Astrocyte (in vitro differentiated cells and primary cell): ENCODE measurements around the gene SULT2B1. TPM values are rescaled to one million over a fixed set of nuclear protein-coding genes. Genes with fewer than 3 reads are reported as not detected.

Source experiments
- DNase-seq: peaks from one replicate; pipeline ENCODE4 v3.0.0-alpha.2; 2010; ENCODE audit warnings: low read depth
- FAIRE-seq: peaks from 2 replicates; lab custom pipeline; 2011; peaks lifted over from hg19 to GRCh38; lab: Jason Lieb, UNC
- H2AFZ ChIP-seq: 2 replicates; pipeline ENCODE4 v1.6.0; 2012; ENCODE audit warnings: low read depth, low read length, inconsistent platforms
- H3K27ac ChIP-seq: 2 replicates; pipeline ENCODE4 v1.5.1; 2011; ENCODE audit warnings: low read depth, low read length, inconsistent platforms
- H3K27me3 ChIP-seq: 2 replicates; pipeline ENCODE4 v1.6.0; 2011; ENCODE audit warnings: low read length, inconsistent platforms; ENCODE audit not compliant: insufficient read depth
- H3K36me3 ChIP-seq: 2 replicates; pipeline ENCODE4 v1.5.1; 2011; ENCODE audit warnings: low read length, inconsistent platforms; ENCODE audit not compliant: insufficient read depth
- H3K4me1 ChIP-seq: 2 replicates; pipeline ENCODE4 v1.5.1; 2011; ENCODE audit warnings: low read length, inconsistent platforms; ENCODE audit not compliant: insufficient read depth
- H3K4me2 ChIP-seq: 2 replicates; pipeline ENCODE4 v1.6.0; 2012; ENCODE audit warnings: low read length, inconsistent platforms
- H3K4me3 ChIP-seq: 2 replicates; pipeline ENCODE4 v1.5.1; 2011; ENCODE audit warnings: low read depth, mild to moderate bottlenecking, low read length, inconsistent platforms; ENCODE audit not compliant: insufficient read depth
- H3K79me2 ChIP-seq: 2 replicates; pipeline ENCODE4 v1.6.0; 2012; ENCODE audit warnings: mild to moderate bottlenecking, low read length, inconsistent platforms; ENCODE audit not compliant: insufficient read depth
- H3K9ac ChIP-seq: 2 replicates; pipeline ENCODE4 v1.6.0; 2012; ENCODE audit warnings: mild to moderate bottlenecking, low read length, inconsistent platforms
- H3K9me3 ChIP-seq: 2 replicates; pipeline ENCODE4 v1.5.1; 2012; ENCODE audit warnings: low read depth, mild to moderate bottlenecking, low read length, inconsistent platforms; ENCODE audit not compliant: insufficient read depth
- H4K20me1 ChIP-seq: 2 replicates; pipeline ENCODE4 v1.6.0; 2012; ENCODE audit warnings: low read length, inconsistent platforms; ENCODE audit not compliant: insufficient read depth
- H3K27ac Mint-ChIP-seq: one replicate; pipeline ENCODE4 v1.8.0; 2021; ENCODE audit warnings: mild to moderate bottlenecking, mixed read lengths; ENCODE audit not compliant: unreplicated experiment
- H3K27me3 Mint-ChIP-seq: one replicate; pipeline ENCODE4 v1.8.0; 2021; ENCODE audit warnings: low read depth, mixed read lengths; ENCODE audit not compliant: unreplicated experiment
- H3K36me3 Mint-ChIP-seq: one replicate; pipeline ENCODE4 v1.8.0; 2021; ENCODE audit warnings: low read depth, mixed read lengths; ENCODE audit not compliant: unreplicated experiment
- H3K4me1 Mint-ChIP-seq: one replicate; pipeline ENCODE4 v1.8.0; 2021; ENCODE audit warnings: low read depth, mixed read lengths; ENCODE audit not compliant: unreplicated experiment
- H3K4me3 Mint-ChIP-seq: one replicate; pipeline ENCODE4 v1.8.0; 2021; ENCODE audit warnings: mild to moderate bottlenecking, moderate library complexity, mixed read lengths; ENCODE audit not compliant: unreplicated experiment
- H3K9me3 Mint-ChIP-seq: one replicate; pipeline ENCODE4 v1.8.0; 2021; ENCODE audit warnings: mild to moderate bottlenecking, mixed read lengths; ENCODE audit not compliant: unreplicated experiment
- CTCF ChIP-seq: IDR thresholded peaks from 2 replicates; pipeline ENCODE4 v1.5.1; 2011; ENCODE audit warnings: low read depth, mild to moderate bottlenecking, inconsistent platforms, low read length, moderate library complexity; ENCODE audit not compliant: insufficient read depth
- EZH2 ChIP-seq: IDR thresholded peaks from 2 replicates; pipeline ENCODE4 v1.6.1; 2012; ENCODE audit warnings: mild to moderate bottlenecking, low read length, inconsistent platforms; ENCODE audit not compliant: insufficient read depth
- total RNA-seq: library from RNA; stranded (reverse); gene quantifications from 2 replicates; pipeline ENCODE4 v1.2.1, GENCODE V29; 2021

SULT2B1 gene
- total RNA-seq, 1 donor from 2014 or later: not detected

GRCh38 chr19:48595833-48596232 is 43.9 kb downstream of the SULT2B1 start:
- no peak overlapping the region for H2AFZ ChIP-seq
- no peak overlapping the region for H3K27ac ChIP-seq
- no peaks in the 10 kb centered on the region for H4K20me1 ChIP-seq
- H3K36me3 ChIP-seq: no peaks in the 10 kb centered on the region
- no peak for FAIRE-seq
- H3K4me3 ChIP-seq: no peak overlapping the region
- H3K9ac ChIP-seq: no peak overlapping the region
- DNase-seq: no peak
- no peak for TF ChIP-seq CTCF
- TF ChIP-seq EZH2: no peak
- H3K79me2 ChIP-seq: no peaks in the 10 kb centered on the region
- H3K4me2 ChIP-seq: no peak overlapping the region
- no peaks in the 10 kb centered on the region for H3K27me3 ChIP-seq
- H3K36me3 Mint-ChIP-seq: no peaks in the 10 kb centered on the region
- H3K27me3 Mint-ChIP-seq: peaks cover 15% of the 10 kb centered on the region
- H3K4me3 Mint-ChIP-seq: no peak overlapping the region
- no peaks in the 10 kb centered on the region for H3K9me3 Mint-ChIP-seq
- H3K4me1 Mint-ChIP-seq: no peaks in the 10 kb centered on the region
- no peaks in the 10 kb centered on the region for H3K4me1 ChIP-seq
- H3K27ac Mint-ChIP-seq: no peak overlapping the region
- no peaks in the 10 kb centered on the region for H3K9me3 ChIP-seq

GRCh38 chr19:48596237-48596636 is 44.3 kb downstream of the SULT2B1 start:
- no peaks in the 10 kb centered on the region for H3K36me3 Mint-ChIP-seq
- no peak for FAIRE-seq
- Histone ChIP-seq H4K20me1 (no peaks in the 10 kb centered on the region), H3K27me3 (no peaks in the 10 kb centered on the region), H2AFZ (no peak overlapping the region), H3K79me2 (no peaks in the 10 kb centered on the region), H3K4me3 (no peak overlapping the region), H3K4me1 (no peaks in the 10 kb centered on the region), H3K4me2 (no peak overlapping the region), H3K9ac (no peak overlapping the region), H3K9me3 (no peaks in the 10 kb centered on the region), H3K27ac (no peak overlapping the region), H3K36me3 (no peaks in the 10 kb centered on the region)
- no peak for TF ChIP-seq CTCF
- no peak for TF ChIP-seq EZH2
- no peaks in the 10 kb centered on the region for H3K9me3 Mint-ChIP-seq
- peaks cover 15% of the 10 kb centered on the region for H3K27me3 Mint-ChIP-seq
- no peaks in the 10 kb centered on the region for H3K4me1 Mint-ChIP-seq
- H3K4me3 Mint-ChIP-seq: no peak overlapping the region
- no peak for DNase-seq
- H3K27ac Mint-ChIP-seq: no peak overlapping the region

- H3K9me3 Mint-ChIP-seq: no peaks in the 10 kb centered on the region
- H3K36me3 Mint-ChIP-seq: no peaks in the 10 kb centered on the region
- no peak overlapping the region for H3K4me3 Mint-ChIP-seq
- Histone ChIP-seq H3K4me2 (no peak overlapping the region), H3K9me3 (no peaks in the 10 kb centered on the region), H3K4me1 (no peaks in the 10 kb centered on the region), H3K79me2 (no peaks in the 10 kb centered on the region), H3K4me3 (no peak overlapping the region), H3K9ac (no peak overlapping the region), H3K27me3 (no peaks in the 10 kb centered on the region), H3K27ac (no peak overlapping the region), H2AFZ (no peak overlapping the region), H3K36me3 (no peaks in the 10 kb centered on the region), H4K20me1 (no peaks in the 10 kb centered on the region)
- no peaks in the 10 kb centered on the region for H3K4me1 Mint-ChIP-seq
- peak overlapping the region; percentile 34 for H3K27ac Mint-ChIP-seq
- TF ChIP-seq EZH2 (no peak), CTCF (no peak)
- DNase-seq (no peak), FAIRE-seq (no peak)
- H3K27me3 Mint-ChIP-seq: peaks cover 10% of the 10 kb centered on the region
These were observed 44.9 kb downstream of the SULT2B1 start for GRCh38 chr19:48596679-48597465.
